CD8-positive, alpha-beta memory T cell (primary cell): Measurements from ENCODE around the gene SLC12A4. TPM values are rescaled to one million over a fixed set of nuclear protein-coding genes. Genes with fewer than 3 reads are reported as not detected.
"Not testable (repeated sequence)": the region's sequence is repeated elsewhere in the genome, so short reads cannot be mapped to it uniquely, and the experiment has no call there.

Source experiments
- CTCF ChIA-PET: fragments of 350-600 bp; sonication (Branson Sonifier 250); formaldehyde crosslinking; loops from one replicate; lab custom pipeline; 2021; ENCODE audit warnings: antibody characterized with exemption; lab: Charles Lee
- POLR2A ChIA-PET: fragments of 350-600 bp; sonication (Branson Sonifier 250); formaldehyde crosslinking; loops from one replicate; lab custom pipeline; 2021; ENCODE audit warnings: antibody characterized with exemption; lab: Charles Lee
- DNase-seq, 5 donors: peaks; one replicate each; pipeline versions ENCODE4 v3.0.0 to v3.0.0-alpha.2; 2020 to 2022; ENCODE audit warnings: mixed read lengths in 1 of 5
- H3K27ac ChIP-seq: one replicate; pipeline ENCODE4 v1.7.0; 2013; ENCODE audit warnings: low read depth, mild to moderate bottlenecking, low read length, moderate library complexity
- H3K27me3 ChIP-seq: 2 replicates; pipeline ENCODE4 v1.7.0; 2013; ENCODE audit warnings: low read length, mild to moderate bottlenecking; ENCODE audit not compliant: insufficient read depth, poor library complexity, severe bottlenecking
- H3K36me3 ChIP-seq: 2 replicates; pipeline ENCODE4 v1.7.0; 2013; ENCODE audit warnings: mild to moderate bottlenecking, low read length, moderate library complexity; ENCODE audit not compliant: insufficient read depth
- H3K4me1 ChIP-seq: 2 replicates; pipeline ENCODE4 v1.7.0; 2013; ENCODE audit warnings: mild to moderate bottlenecking, low read length, moderate library complexity; ENCODE audit not compliant: insufficient read depth
- H3K4me3 ChIP-seq: 2 replicates; pipeline ENCODE4 v1.7.0; 2013; ENCODE audit warnings: mild to moderate bottlenecking, low read length
- H3K9me3 ChIP-seq: 2 replicates; pipeline ENCODE4 v1.7.0; 2013; ENCODE audit warnings: mild to moderate bottlenecking, low read length
- H3K27ac Mint-ChIP-seq, 8 donors: one replicate each; pipeline ENCODE4 v1.8.0; 2020 to 2021; ENCODE audit warnings: mixed read lengths in 8 of 8, mild to moderate bottlenecking in 6 of 8, inconsistent platforms in 3 of 8, moderate library complexity in 3 of 8
- H3K27me3 Mint-ChIP-seq, 2 donors: one replicate each; pipeline ENCODE4 v1.8.0; 2020 to 2021; ENCODE audit warnings: mixed read lengths in 2 of 2, mild to moderate bottlenecking in 1 of 2, moderate library complexity in 1 of 2
- H3K36me3 Mint-ChIP-seq, 3 donors: one replicate each; pipeline ENCODE4 v1.8.0; 2020 to 2021; ENCODE audit warnings: mixed read lengths in 3 of 3, inconsistent platforms in 1 of 3, mild to moderate bottlenecking in 1 of 3
- H3K4me1 Mint-ChIP-seq, 3 donors: one replicate each; pipeline ENCODE4 v1.8.0; 2020 to 2021; ENCODE audit warnings: mixed read lengths in 3 of 3, inconsistent platforms in 1 of 3, mild to moderate bottlenecking in 1 of 3
- H3K4me3 Mint-ChIP-seq, 7 donors: one replicate each; pipeline ENCODE4 v1.8.0; 2020 to 2021; ENCODE audit warnings: mixed read lengths in 7 of 7, mild to moderate bottlenecking in 6 of 7, moderate library complexity in 4 of 7, inconsistent platforms in 2 of 7
- H3K9me3 Mint-ChIP-seq, 5 donors: one replicate each; pipeline ENCODE4 v1.8.0; 2020 to 2022; ENCODE audit warnings: mixed read lengths in 5 of 5, mild to moderate bottlenecking in 3 of 5, moderate library complexity in 2 of 5, inconsistent platforms in 1 of 5
- polyA plus RNA-seq: library from polyadenylated mRNA; unstranded; fragments of 300-500 nt; fragmentation: Illumina TruSeq; gene quantifications from one replicate; pipeline ENCODE4 v1.2.3, GENCODE V29; 2021
- total RNA-seq, 2 experiments: library from RNA; stranded (reverse); gene quantifications; one replicate each; pipeline ENCODE4 v1.2.3, GENCODE V29; 2021

The SLC12A4 gene
- total and polyA plus RNA-seq, 3 experiments from 2014 or later: 5.1 to 34.1 (median 30.6) TPM

DNA sequence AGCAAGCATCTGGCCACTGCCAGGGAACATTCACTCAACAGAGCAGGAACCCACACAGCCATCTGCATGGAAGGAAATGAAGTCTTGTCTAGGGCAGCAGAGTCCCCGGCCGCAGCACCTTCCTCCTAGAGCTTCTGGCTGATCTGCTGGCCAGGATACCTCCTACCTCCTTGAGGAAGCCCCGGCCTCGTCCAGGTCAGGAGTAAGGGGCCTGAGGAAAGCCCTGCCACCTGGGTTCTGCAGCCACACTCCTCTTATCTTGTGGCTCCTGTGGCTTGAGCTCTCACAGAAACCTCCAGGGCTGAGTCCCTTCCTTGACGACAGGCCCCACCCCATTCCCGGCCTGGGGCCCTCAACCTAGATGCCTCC lies 25.6 kb upstream of the SLC12A4 start:
- H3K36me3 ChIP-seq, H3K9me3 Mint-ChIP-seq, H3K27me3 ChIP-seq, H3K27me3 Mint-ChIP-seq, H3K9me3 ChIP-seq: not testable (repeated sequence)
- peak in 1 of 5 donors; percentile 30 for DNase-seq
- peak overlapping the region; percentile 71 for H3K27ac ChIP-seq
- CTCF ChIA-PET: interaction anchor here (0.7 to 3.6 kb wide), 15 partner anchors 9 to 110 kb away, joined by 3 to 13 read pairs (median 4); partner anchors contain the start of genes DUS2, NFATC3 and NRN1L
- peaks cover 0 to 19% (median 2%) of the 10 kb centered on the region in 3 donors for H3K36me3 Mint-ChIP-seq
- H3K4me1 ChIP-seq: peaks cover 25% of the 10 kb centered on the region
- peak overlapping the region; percentile 73 to 88 (median 82) for H3K4me3 Mint-ChIP-seq
- H3K4me3 ChIP-seq: peak overlapping the region; percentile 41
- peak overlapping the region; percentile 78 to 98 (median 95) for H3K27ac Mint-ChIP-seq
- peaks cover 27 to 54% (median 38%) of the 10 kb centered on the region in 3 donors for H3K4me1 Mint-ChIP-seq
- POLR2A ChIA-PET: interaction anchor here (0.7 to 1.4 kb wide), 2 partner anchors 12 to 842 kb away, joined by 8 to 9 read pairs; no protein-coding TSS in a partner anchor

- peaks cover 22 to 48% (median 32%) of the 10 kb centered on the region in 3 donors for H3K4me1 Mint-ChIP-seq
- peak overlapping the region; percentile 78 to 98 (median 95) for H3K27ac Mint-ChIP-seq
- no peaks in the 10 kb centered on the region for H3K9me3 Mint-ChIP-seq
- CTCF ChIA-PET: interaction anchor here (0.7 to 3.6 kb wide), 16 partner anchors 9 to 110 kb away, joined by 3 to 13 read pairs (median 4); partner anchors contain the start of genes DDX28, DUS2, NFATC3 and NRN1L
- H3K27me3 ChIP-seq: no peaks in the 10 kb centered on the region
- POLR2A ChIA-PET: interaction anchor here (0.7 to 1.4 kb wide), 2 partner anchors 12 to 842 kb away, joined by 8 to 9 read pairs; no protein-coding TSS in a partner anchor
- H3K4me3 Mint-ChIP-seq: peak overlapping the region; percentile 73 to 88 (median 82)
- H3K9me3 ChIP-seq: no peaks in the 10 kb centered on the region
- no peaks in the 10 kb centered on the region for H3K36me3 ChIP-seq
- H3K27ac ChIP-seq: peak overlapping the region; percentile 71
- H3K4me3 ChIP-seq: peak overlapping the region; percentile 41
- no peaks in the 10 kb centered on the region for H3K27me3 Mint-ChIP-seq
- peak; percentile 75 to 85 (median 81) for DNase-seq
- peaks cover 23% of the 10 kb centered on the region for H3K4me1 ChIP-seq
- H3K36me3 Mint-ChIP-seq: peaks cover 0 to 14% (median 2%) of the 10 kb centered on the region in 3 donors
Measured at GRCh38 chr16:67993207-67994039, 25.0 kb upstream of the SLC12A4 start.

- POLR2A ChIA-PET: interaction anchor here (1.5 kb wide), 1 partner anchor 48 kb away, joined by 5 read pairs; no protein-coding TSS in a partner anchor
- H3K4me3 ChIP-seq: peak overlapping the region; percentile 41
- H3K27ac ChIP-seq: peak overlapping the region; percentile 12
- no peaks in the 10 kb centered on the region for H3K36me3 ChIP-seq
- Mint-ChIP-seq H3K4me1 (peaks cover 20 to 46% (median 32%) of the 10 kb centered on the region in 3 donors), H3K27ac (peak overlapping the region in 4 of 8 donors; percentile 61 to 98 (median 82)), H3K27me3 (no peaks in the 10 kb centered on the region), H3K9me3 (no peaks in the 10 kb centered on the region), H3K36me3 (peaks cover 0 to 14% (median 2%) of the 10 kb centered on the region in 3 donors), H3K4me3 (peak overlapping the region in 6 of 7 donors; percentile 13 to 80 (median 42))
- peaks cover 22% of the 10 kb centered on the region for H3K4me1 ChIP-seq
- H3K27me3 ChIP-seq: no peaks in the 10 kb centered on the region
- no peak for DNase-seq
- CTCF ChIA-PET: interaction anchor here (1.2 to 6.4 kb wide), 4 partner anchors 13 to 109 kb away, joined by 3 to 39 read pairs (median 12); partner anchors contain the start of genes DDX28, DUS2 and NRN1L
- no peaks in the 10 kb centered on the region for H3K9me3 ChIP-seq
Measured at GRCh38 chr16:67992661-67993206, 24.3 kb upstream of the SLC12A4 start.

DNA sequence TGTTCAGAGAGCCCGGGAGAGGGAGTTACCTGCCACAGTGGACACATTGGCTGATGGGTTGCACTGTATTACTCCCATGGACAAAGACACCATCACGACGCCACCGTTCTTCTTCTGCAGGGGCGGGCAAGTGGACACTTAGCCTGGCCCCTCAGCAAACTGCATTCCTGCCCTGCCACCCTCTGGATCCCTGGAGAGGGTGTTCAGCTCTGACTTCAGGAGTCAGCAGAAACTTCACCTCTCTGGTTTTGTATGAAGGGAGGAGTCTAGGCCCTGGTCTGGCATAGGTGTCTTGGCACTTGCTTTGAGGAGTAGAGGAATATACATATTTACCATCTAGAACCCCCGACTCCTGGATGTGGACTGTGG lies 21.6 kb upstream of the SLC12A4 start:
- ChIA-PET POLR2A (no interaction called here), CTCF (interaction anchor here (6.4 kb wide), 1 partner anchor 51 kb away, joined by 39 read pairs; no protein-coding TSS in a partner anchor)
- Mint-ChIP-seq H3K4me1 (peaks cover 11 to 26% (median 23%) of the 10 kb centered on the region in 3 donors), H3K27me3 (no peaks in the 10 kb centered on the region), H3K36me3 (peaks cover 0 to 11% (median 0%) of the 10 kb centered on the region in 3 donors), H3K9me3 (no peaks in the 10 kb centered on the region), H3K27ac (peak overlapping the region in 2 of 8 donors; percentile 80 to 94), H3K4me3 (peak overlapping the region in 1 of 7 donors; percentile 40)
- H3K4me1 ChIP-seq: peaks cover 20% of the 10 kb centered on the region
- H3K27me3 ChIP-seq: no peaks in the 10 kb centered on the region
- no peaks in the 10 kb centered on the region for H3K36me3 ChIP-seq
- no peaks in the 10 kb centered on the region for H3K9me3 ChIP-seq
- DNase-seq: no peak
- no peak overlapping the region for H3K27ac ChIP-seq
- H3K4me3 ChIP-seq: no peak overlapping the region

DNA sequence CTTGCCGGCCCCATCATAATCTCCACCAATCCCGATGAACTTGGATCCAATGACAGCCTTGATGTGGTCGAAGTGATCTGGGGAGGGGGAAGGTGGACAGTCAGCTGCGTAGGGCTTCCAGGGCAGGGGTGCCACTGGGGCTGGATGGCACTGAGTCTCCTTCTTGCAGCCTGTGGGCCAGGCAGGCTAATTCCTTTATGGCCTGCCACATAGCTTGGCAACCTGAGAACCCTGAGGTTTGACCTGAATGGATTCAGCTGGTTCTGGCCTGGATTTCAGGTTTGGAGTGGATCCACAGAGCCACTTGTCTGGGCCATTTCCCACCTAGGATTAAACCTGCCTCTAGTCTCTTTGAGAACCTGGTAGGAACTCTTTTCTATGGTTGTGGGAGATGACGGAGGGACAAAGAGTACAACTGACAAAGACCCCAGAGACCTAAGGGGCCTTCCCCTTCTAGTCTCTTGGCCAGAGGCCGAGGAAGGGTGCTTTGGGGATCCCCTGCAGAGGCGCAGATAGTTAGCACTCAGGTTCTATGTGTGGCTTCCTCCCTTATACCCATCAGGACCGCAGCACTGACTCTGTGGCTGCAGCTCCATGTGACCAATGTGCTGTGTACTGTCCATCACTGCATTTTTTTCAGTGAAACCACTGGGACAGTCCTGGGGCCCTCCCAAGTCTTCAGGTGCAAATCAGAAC lies 21.0 kb upstream of the SLC12A4 start:
- Histone ChIP-seq H3K27ac (no peak overlapping the region), H3K9me3 (no peaks in the 10 kb centered on the region), H3K27me3 (no peaks in the 10 kb centered on the region), H3K36me3 (no peaks in the 10 kb centered on the region), H3K4me1 (peaks cover 26% of the 10 kb centered on the region), H3K4me3 (no peak overlapping the region)
- no peak overlapping the region for H3K4me3 Mint-ChIP-seq
- ChIA-PET POLR2A (interaction anchor here (0.6 kb wide), 1 partner anchor 18 kb away, joined by 3 read pairs; no protein-coding TSS in a partner anchor), CTCF (interaction anchor here (1.0 to 6.4 kb wide), 2 partner anchors 51 to 105 kb away, joined by 4 to 39 read pairs; no protein-coding TSS in a partner anchor)
- H3K9me3 Mint-ChIP-seq: no peaks in the 10 kb centered on the region
- DNase-seq: no peak
- H3K27me3 Mint-ChIP-seq: no peaks in the 10 kb centered on the region
- H3K27ac Mint-ChIP-seq: peak overlapping the region in 2 of 8 donors; percentile 6 to 47
- H3K36me3 Mint-ChIP-seq: peaks cover 0 to 11% (median 0%) of the 10 kb centered on the region in 3 donors
- H3K4me1 Mint-ChIP-seq: peaks cover 11 to 26% (median 23%) of the 10 kb centered on the region in 3 donors

DNA sequence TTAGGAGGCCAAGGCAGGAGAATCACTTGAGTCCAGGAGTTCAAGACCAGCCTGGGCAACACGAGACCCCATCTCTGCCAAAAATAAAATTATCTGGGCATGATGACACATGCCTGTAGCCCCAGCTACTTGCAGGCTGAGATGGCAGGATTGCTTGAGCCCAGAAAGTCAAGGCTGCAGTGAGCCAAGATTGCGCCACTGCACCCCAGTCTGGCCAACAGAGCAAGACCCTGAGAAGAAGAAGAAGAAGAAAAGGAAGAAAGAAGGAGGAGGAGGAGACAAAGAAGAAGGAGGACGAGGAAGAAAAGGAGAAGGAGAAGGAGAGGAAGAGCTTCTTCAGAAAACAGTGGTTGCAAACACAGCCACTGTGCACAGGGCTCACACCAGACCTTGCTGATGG lies 20.2 kb upstream of the SLC12A4 start:
- H3K9me3 ChIP-seq: no peaks in the 10 kb centered on the region
- ChIA-PET CTCF (interaction anchor here (0.8 to 6.4 kb wide), 3 partner anchors 47 to 104 kb away, joined by 4 to 39 read pairs (median 4); no protein-coding TSS in a partner anchor), POLR2A (interaction anchor here (0.6 kb wide), 1 partner anchor 18 kb away, joined by 3 read pairs; no protein-coding TSS in a partner anchor)
- H3K4me3 ChIP-seq: no peak overlapping the region
- H3K4me1 ChIP-seq: peaks cover 28% of the 10 kb centered on the region
- Mint-ChIP-seq H3K27ac (peak overlapping the region in 4 of 8 donors; percentile 35 to 75 (median 65)), H3K27me3 (no peaks in the 10 kb centered on the region), H3K4me3 (no peak overlapping the region), H3K9me3 (no peaks in the 10 kb centered on the region), H3K4me1 (peaks cover 11 to 27% (median 22%) of the 10 kb centered on the region in 3 donors), H3K36me3 (peaks cover 0 to 11% (median 0%) of the 10 kb centered on the region in 3 donors)
- H3K36me3 ChIP-seq: no peaks in the 10 kb centered on the region
- no peaks in the 10 kb centered on the region for H3K27me3 ChIP-seq
- no peak for DNase-seq
- no peak overlapping the region for H3K27ac ChIP-seq
